Lung (tissue), 12 donors: Measurements from ENCODE around the gene TMEM135. TPM values are rescaled to one million over a fixed set of nuclear protein-coding genes. Genes with fewer than 3 reads are reported as not detected.
"Not testable (repeated sequence)": the region's sequence is repeated elsewhere in the genome, so short reads cannot be mapped to it uniquely, and the experiment has no call there.

Experiments
- ATAC-seq: fragments of 200-7000 bp; cut with Tn5 transposase; one replicate; pipeline ENCODE4 v1.9.1; 2020; ENCODE audit warnings: moderate number of reproducible peaks; ENCODE audit not compliant: insufficient read depth, low FRiP score
- DNase-seq, 3 donors: peaks; one replicate each; pipeline ENCODE4 v3.0.0-alpha.2; 2013 to 2017
- H3K27ac ChIP-seq, 2 donors: one replicate each; pipeline ENCODE4 v1.5.1; 2013; ENCODE audit warnings: mild to moderate bottlenecking in 2 of 2, moderate library complexity in 2 of 2, control low read depth in 1 of 2, inconsistent platforms in 1 of 2, low read depth in 1 of 2, low read length in 1 of 2
- H3K27me3 ChIP-seq, 3 donors: one replicate each; pipeline ENCODE4 v1.5.1; 2013; ENCODE audit warnings: low read length in 2 of 3; ENCODE audit not compliant: control insufficient read depth in 3 of 3, insufficient read depth in 3 of 3
- H3K36me3 ChIP-seq, 4 donors: one replicate each; pipeline ENCODE4 v1.5.1; 2013; ENCODE audit warnings: low read length in 4 of 4, mild to moderate bottlenecking in 1 of 4, moderate library complexity in 1 of 4; ENCODE audit not compliant: control insufficient read depth in 4 of 4, insufficient read depth in 4 of 4
- H3K4me1 ChIP-seq, 5 donors: one replicate each; pipeline ENCODE4 v1.5.1; 2013; ENCODE audit warnings: low read length in 5 of 5, mild to moderate bottlenecking in 2 of 5, moderate library complexity in 1 of 5; ENCODE audit not compliant: control insufficient read depth in 5 of 5, insufficient read depth in 5 of 5
- H3K4me3 ChIP-seq: one replicate; pipeline ENCODE4 v1.5.1; 2013; ENCODE audit warnings: mild to moderate bottlenecking, control low read depth, moderate library complexity
- H3K9ac ChIP-seq, 2 donors: one replicate each; pipeline ENCODE4 v1.5.1; 2013; ENCODE audit warnings: low read length in 2 of 2, control low read depth in 1 of 2; ENCODE audit not compliant: insufficient read depth in 1 of 2
- H3K9me3 ChIP-seq, 4 donors: one replicate each; pipeline ENCODE4 v1.5.1; 2013; ENCODE audit warnings: low read length in 3 of 4, mild to moderate bottlenecking in 1 of 4, moderate library complexity in 1 of 4; ENCODE audit not compliant: control insufficient read depth in 4 of 4, insufficient read depth in 3 of 4
- CTCF ChIP-seq: IDR thresholded peaks from 2 replicates; pipeline ENCODE4 v1.5.1; 2012; ENCODE audit warnings: mild to moderate bottlenecking; ENCODE audit errors: control extremely low read depth, extremely low read depth
- WGBS, 2 donors: extraction: QIAGEN DNeasy Blood & Tissue Kit; methylation state at CpG; one replicate each; pipeline ENCODE4 v1.1.7; 2013; 5-methylcytosine and 5-hydroxymethylcytosine counted together
- polyA plus RNA-seq, 2 donors: library from polyadenylated mRNA; stranded (reverse); fragments of 200-250 nt; gene quantifications; one replicate each; pipeline ENCODE4 v1.2.1, GENCODE V29; 2013
- total RNA-seq, 2 donors: library from RNA; depleted of rRNA in 1 of 2; stranded (reverse); fragments of >200 nt in 1 of 2; gene quantifications; one replicate each; pipeline ENCODE4 v1.2.1, GENCODE V29; 2014 to 2021
- donor health status: control.
- donor health status: control.
- donor health status: Bipolar disorder and iron deficiency.
- donor health status: healthy.
- donor health status: DM: yes; HTN: yes; CAD: no.

TMEM135 gene
- total and polyA plus RNA-seq, 4 donors = 5.9 to 42.0 (median 11.5) TPM

- 76 to 91% methylated on average over 4 of the region's 4 CpGs for WGBS, 2 donors
- Histone ChIP-seq H3K27ac (no peak overlapping the region), H3K36me3 (no peaks in the 10 kb centered on the region), H3K9me3 (no peaks in the 10 kb centered on the region), H3K27me3 (no peaks in the 10 kb centered on the region), H3K4me1 (no peaks in the 10 kb centered on the region), H3K9ac (no peak overlapping the region), H3K4me3 (no peak overlapping the region)
- no peak for ATAC-seq
- DNase-seq = no peak
- no peak for TF ChIP-seq CTCF
Measured at GRCh38 chr11:87143641-87144040, 105.9 kb downstream of the TMEM135 start.

GRCh38 chr11:87144252-87144651 lies 106.5 kb downstream of the TMEM135 start:
- Histone ChIP-seq H3K27me3 (no peaks in the 10 kb centered on the region), H3K36me3 (no peaks in the 10 kb centered on the region), H3K4me3 (no peak overlapping the region), H3K4me1 (no peaks in the 10 kb centered on the region), H3K27ac (no peak overlapping the region), H3K9me3 (no peaks in the 10 kb centered on the region), H3K9ac (no peak overlapping the region)
- 62 to 75% methylated on average over 3 of the region's 3 CpGs for WGBS, 2 donors
- ATAC-seq = no peak
- TF ChIP-seq CTCF = no peak
- no peak for DNase-seq

GRCh38 chr11:87148749-87149148 lies 111.0 kb downstream of the TMEM135 start:
- Histone ChIP-seq H3K4me3 (no peak overlapping the region), H3K9ac (no peak overlapping the region), H3K36me3 (no peaks in the 10 kb centered on the region), H3K9me3 (peaks cover 0 to 3% (median 0%) of the 10 kb centered on the region in 4 donors), H3K4me1 (no peaks in the 10 kb centered on the region), H3K27me3 (no peaks in the 10 kb centered on the region), H3K27ac (no peak overlapping the region)
- 85 to 89% methylated on average over 2 of the region's 2 CpGs for WGBS, 2 donors
- ATAC-seq (no peak), DNase-seq (no peak)
- TF ChIP-seq CTCF = no peak

- DNase-seq = not testable (repeated sequence)
- 97 to 98% methylated on average over 7 of the region's 7 CpGs for WGBS, 2 donors
Measured at GRCh38 chr11:87149782-87150181, 112.0 kb downstream of the TMEM135 start.

More at GRCh38 chr11:87149782-87150181, 112.0 kb downstream of the TMEM135 start:
- H3K9me3 ChIP-seq, ATAC-seq, H3K36me3 ChIP-seq, H3K4me3 ChIP-seq, H3K27ac ChIP-seq, H3K9ac ChIP-seq, H3K27me3 ChIP-seq, H3K4me1 ChIP-seq: not testable (repeated sequence)
